H9 (cell line): Measurements from ENCODE around the gene OR2T35. TPM values are rescaled to one million over a fixed set of nuclear protein-coding genes. Genes with fewer than 3 reads are reported as not detected.
"Not testable (repeated sequence)": the region's sequence is repeated elsewhere in the genome, so short reads cannot be mapped to it uniquely, and the experiment has no call there.

ENCODE experiments used
- DNase-seq: peaks from one replicate; pipeline ENCODE4 v3.0.0-alpha.2; 2017
- H2AFZ ChIP-seq: one replicate; pipeline ENCODE4 v1.6.1; 2013; ENCODE audit warnings: mild to moderate bottlenecking, low read length, control low read depth, moderate library complexity
- H2AK5ac ChIP-seq: 2 replicates; pipeline ENCODE4 v1.6.1; 2013; ENCODE audit warnings: low read length, control low read depth, mixed read lengths; ENCODE audit not compliant: insufficient read length
- H2BK120ac ChIP-seq: one replicate; pipeline ENCODE4 v1.6.1; 2013; ENCODE audit warnings: low read depth, mild to moderate bottlenecking, low read length, control low read depth, inconsistent platforms; ENCODE audit not compliant: poor library complexity, severe bottlenecking
- H2BK12ac ChIP-seq: 2 replicates; pipeline ENCODE4 v1.6.1; 2013; ENCODE audit warnings: low read length, control low read depth, mixed read lengths, low read depth; ENCODE audit not compliant: insufficient read length
- H2BK15ac ChIP-seq: 2 replicates; pipeline ENCODE4 v1.6.1; 2013; ENCODE audit warnings: low read depth, low read length, control low read depth
- H2BK20ac ChIP-seq: one replicate; pipeline ENCODE4 v1.6.1; 2013; ENCODE audit warnings: low read depth, mild to moderate bottlenecking, low read length, control low read depth, inconsistent platforms; ENCODE audit not compliant: poor library complexity, severe bottlenecking
- H2BK5ac ChIP-seq: 2 replicates; pipeline ENCODE4 v1.6.1; 2013; ENCODE audit warnings: low read length, control low read depth, mixed read lengths; ENCODE audit not compliant: insufficient read length
- H3K14ac ChIP-seq: 2 replicates; pipeline ENCODE4 v1.6.1; 2013; ENCODE audit warnings: low read length, control low read depth; ENCODE audit not compliant: insufficient read depth
- H3K18ac ChIP-seq: 2 replicates; pipeline ENCODE4 v1.6.1; 2013; ENCODE audit warnings: low read depth, mild to moderate bottlenecking, mixed read lengths, low read length, control low read depth; ENCODE audit not compliant: insufficient read length
- H3K23ac ChIP-seq: 2 replicates; pipeline ENCODE4 v1.6.1; 2013; ENCODE audit warnings: low read length, control low read depth, mixed read lengths, low read depth; ENCODE audit not compliant: insufficient read length
- H3K23me2 ChIP-seq: 2 replicates; pipeline ENCODE4 v1.6.1; 2013; ENCODE audit warnings: low read depth, mild to moderate bottlenecking, mixed read lengths, low read length, control low read depth; ENCODE audit not compliant: insufficient read length, poor library complexity, severe bottlenecking
- H3K27ac ChIP-seq: 2 replicates; pipeline ENCODE4 v1.5.1; 2013; ENCODE audit warnings: low read length, control low read depth, mixed read lengths, low read depth; ENCODE audit not compliant: insufficient read length
- H3K27me3 ChIP-seq: 2 replicates; pipeline ENCODE4 v1.6.1; 2013; ENCODE audit warnings: low read length, control low read depth, inconsistent platforms; ENCODE audit not compliant: insufficient read depth
- H3K4ac ChIP-seq: 2 replicates; pipeline ENCODE4 v1.6.1; 2013; ENCODE audit warnings: low read depth, mild to moderate bottlenecking, control low read depth, inconsistent platforms, low read length, moderate library complexity
- H3K4me1 ChIP-seq: 2 replicates; pipeline ENCODE4 v1.6.1; 2013; ENCODE audit warnings: low read length, control low read depth, inconsistent platforms; ENCODE audit not compliant: insufficient read depth
- H3K4me2 ChIP-seq: 2 replicates; pipeline ENCODE4 v1.6.1; 2013; ENCODE audit warnings: low read length, control low read depth, mixed read lengths; ENCODE audit not compliant: insufficient read length, insufficient read depth
- H3K56ac ChIP-seq: 2 replicates; pipeline ENCODE4 v1.6.1; 2013; ENCODE audit warnings: low read depth, mild to moderate bottlenecking, mixed read lengths, low read length, control low read depth; ENCODE audit not compliant: insufficient read length
- H3K79me1 ChIP-seq: 2 replicates; pipeline ENCODE4 v1.6.1; 2013; ENCODE audit warnings: low read depth, mild to moderate bottlenecking, moderate library complexity, low read length, control low read depth, inconsistent platforms; ENCODE audit not compliant: insufficient read depth, poor library complexity, severe bottlenecking
- H3K79me2 ChIP-seq: 2 replicates; pipeline ENCODE4 v1.6.1; 2013; ENCODE audit warnings: low read length, control low read depth, inconsistent platforms; ENCODE audit not compliant: insufficient read depth
- H3K9ac ChIP-seq: 2 replicates; pipeline ENCODE4 v1.6.1; 2013; ENCODE audit warnings: low read length, control low read depth, mixed read lengths; ENCODE audit not compliant: insufficient read length; ENCODE audit errors: extremely low read depth
- H3K9me3 ChIP-seq: one replicate; pipeline ENCODE4 v1.6.1; 2013; ENCODE audit warnings: low read depth, low read length, inconsistent platforms; ENCODE audit not compliant: control insufficient read depth
- H3T11ph ChIP-seq: one replicate; pipeline ENCODE4 v1.6.1; 2013; ENCODE audit warnings: mild to moderate bottlenecking, low read length, control low read depth, inconsistent platforms
- H4K20me1 ChIP-seq: one replicate; pipeline ENCODE4 v1.6.1; 2013; ENCODE audit not compliant: control insufficient read depth, insufficient read length, insufficient read depth
- H4K5ac ChIP-seq: 2 replicates; pipeline ENCODE4 v1.6.1; 2013; ENCODE audit warnings: low read depth, mild to moderate bottlenecking, mixed read lengths, low read length, control low read depth; ENCODE audit not compliant: insufficient read length
- H4K8ac ChIP-seq: replicated peaks from 2 replicates; pipeline ENCODE4 v1.6.1; 2013; ENCODE audit warnings: low read length, control low read depth, mixed read lengths, low read depth; ENCODE audit not compliant: insufficient read length
- H4K91ac ChIP-seq: 2 replicates; pipeline ENCODE4 v1.6.1; 2013; ENCODE audit warnings: low read depth, mild to moderate bottlenecking, moderate library complexity, mixed read lengths, low read length, control low read depth; ENCODE audit not compliant: insufficient read length
- H3K27ac Mint-ChIP-seq, 3 experiments: 2 replicates in 2 of 3; 3 replicates in 1 of 3; pipeline ENCODE4 v1.8.0; 2020 to 2021; ENCODE audit warnings: mixed read lengths in 3 of 3, mild to moderate bottlenecking in 1 of 3, moderate library complexity in 1 of 3
- H3K27me3 Mint-ChIP-seq: 2 replicates; pipeline ENCODE4 v1.8.0; 2021; ENCODE audit warnings: low read depth, mild to moderate bottlenecking, moderate library complexity, mixed read lengths
- H3K36me3 Mint-ChIP-seq, 3 experiments: 2 replicates in 2 of 3; 3 replicates in 1 of 3; pipeline ENCODE4 v1.8.0; 2020 to 2021; ENCODE audit warnings: low read depth in 3 of 3, mixed read lengths in 3 of 3; ENCODE audit not compliant: insufficient read depth in 1 of 3
- H3K4me1 Mint-ChIP-seq, 2 experiments: 2 replicates each; pipeline ENCODE4 v1.8.0; 2020; ENCODE audit warnings: mixed read lengths in 2 of 2
- H3K4me3 Mint-ChIP-seq, 2 experiments: 2 replicates in 1 of 2; 3 replicates in 1 of 2; pipeline ENCODE4 v1.8.0; 2020 to 2021; ENCODE audit warnings: mild to moderate bottlenecking in 2 of 2, mixed read lengths in 2 of 2, moderate library complexity in 1 of 2
- H3K9me3 Mint-ChIP-seq, 2 experiments: 2 replicates in 1 of 2; 3 replicates in 1 of 2; pipeline ENCODE4 v1.8.0; 2020; ENCODE audit warnings: mild to moderate bottlenecking in 2 of 2, mixed read lengths in 2 of 2, moderate library complexity in 1 of 2
- WGBS: extraction: QIAGEN DNeasy Blood & Tissue Kit; methylation state at CpG from one replicate; pipeline ENCODE4 v1.1.7; 2013; ENCODE audit warnings: missing lambda C conversion rate, low lambda C conversion rate, mixed read lengths; ENCODE audit not compliant: insufficient read length; ENCODE audit errors: extremely low coverage; 5-methylcytosine and 5-hydroxymethylcytosine counted together
- total RNA-seq: library from RNA; stranded (reverse); gene quantifications from 2 replicates; pipeline ENCODE4 v1.2.1, GENCODE V29; 2021

The OR2T35 gene
- total RNA-seq, 1 experiment from 2014 or later, result not detected

DNA sequence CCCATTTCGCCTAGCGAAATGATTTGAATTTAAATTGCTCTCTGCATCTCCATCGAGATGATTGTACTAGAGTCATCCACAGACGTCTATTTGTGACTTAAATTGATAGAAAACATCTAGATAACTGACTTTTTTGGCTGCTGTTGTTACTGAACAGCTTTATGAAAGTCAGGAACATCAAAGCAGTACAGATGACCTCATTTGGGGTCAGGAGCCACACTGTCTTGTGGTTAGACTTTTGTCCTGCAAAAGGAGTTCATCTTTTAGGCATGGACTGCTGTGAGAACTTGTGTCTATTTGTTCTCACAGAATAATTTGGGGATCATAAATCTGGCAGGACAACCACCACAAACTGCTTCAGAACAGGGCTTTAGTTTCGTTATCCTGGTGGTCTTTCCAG lies 5.4 kb downstream of the OR2T35 start:
- not testable (repeated sequence) for H3K4ac ChIP-seq, H3K4me1 ChIP-seq, H2BK5ac ChIP-seq, H4K91ac ChIP-seq, H2BK20ac ChIP-seq, H3K27ac ChIP-seq, H3K56ac ChIP-seq, H3K18ac ChIP-seq, H3K79me1 ChIP-seq, H2AK5ac ChIP-seq, H3K14ac ChIP-seq, H3K9me3 ChIP-seq, H4K5ac ChIP-seq, H3K27me3 ChIP-seq, DNase-seq, H3K23ac ChIP-seq, H2AFZ ChIP-seq, H4K8ac ChIP-seq, H3K9ac ChIP-seq, H3K27me3 Mint-ChIP-seq, H3K79me2 ChIP-seq, H2BK15ac ChIP-seq, H4K20me1 ChIP-seq, H3K36me3 Mint-ChIP-seq, H3T11ph ChIP-seq, H2BK120ac ChIP-seq, H2BK12ac ChIP-seq, H3K4me3 Mint-ChIP-seq, H3K23me2 ChIP-seq, H3K4me1 Mint-ChIP-seq, H3K9me3 Mint-ChIP-seq, H3K27ac Mint-ChIP-seq, H3K4me2 ChIP-seq
- WGBS, result no CpG with 5 or more reads among the region's 5 CpGs

DNA sequence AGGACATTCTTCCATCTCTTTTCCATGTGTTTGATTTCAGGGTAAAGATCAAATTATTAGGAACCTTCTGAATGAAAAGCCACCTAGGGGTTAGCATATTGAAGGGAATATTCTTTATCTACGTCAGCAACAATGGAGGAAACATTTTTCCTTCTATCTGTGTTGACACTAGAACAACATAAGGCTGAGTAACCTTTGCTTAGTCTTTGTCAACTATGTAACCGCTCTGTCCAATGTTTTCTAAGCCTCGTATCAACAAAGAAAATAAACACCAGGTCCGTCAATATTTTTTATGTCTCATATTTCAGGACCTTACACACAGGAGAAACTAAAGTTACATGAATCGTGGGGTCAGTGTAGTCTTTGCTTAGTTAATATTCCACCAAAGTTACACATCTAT lies 8.5 kb downstream of the OR2T35 start:
- H4K91ac ChIP-seq, H3K79me2 ChIP-seq, H3T11ph ChIP-seq, H3K79me1 ChIP-seq, H4K5ac ChIP-seq, H3K4ac ChIP-seq, H3K4me3 Mint-ChIP-seq, H3K4me1 ChIP-seq, H4K8ac ChIP-seq, H2BK12ac ChIP-seq, H4K20me1 ChIP-seq, H3K36me3 Mint-ChIP-seq, H3K9ac ChIP-seq, H3K27ac ChIP-seq, H3K56ac ChIP-seq, H3K9me3 ChIP-seq, H3K14ac ChIP-seq, H3K27me3 ChIP-seq, H2BK5ac ChIP-seq, H3K4me1 Mint-ChIP-seq, H2BK20ac ChIP-seq, H3K27ac Mint-ChIP-seq, H3K18ac ChIP-seq, H3K23ac ChIP-seq, H2BK120ac ChIP-seq, H2AFZ ChIP-seq, H3K23me2 ChIP-seq, DNase-seq, H2AK5ac ChIP-seq, H3K27me3 Mint-ChIP-seq, H2BK15ac ChIP-seq, H3K4me2 ChIP-seq: not testable (repeated sequence)
- peaks cover 10 to 11% of the 10 kb centered on the region in 2 experiments for H3K9me3 Mint-ChIP-seq
- no CpG with 5 or more reads among the region's 5 CpGs for WGBS
